PFSK-1 (cell line): Measurements from ENCODE around the gene TRIM17.

Experiments used
- POLR2AphosphoS5 ChIP-seq: IDR thresholded peaks from 2 replicates; pipeline ENCODE4 v1.6.1; 2012; ENCODE audit warnings: low read depth, mild to moderate bottlenecking, control low read depth, low read length, moderate library complexity
- REST ChIP-seq, 2 experiments: IDR thresholded peaks; 2 replicates each; pipeline versions ENCODE4 v1.6.1 to v1.8.0; 2011 to 2012; ENCODE audit warnings: low read depth in 2 of 2, low read length in 2 of 2, control low read depth in 1 of 2, inconsistent platforms in 1 of 2, mild to moderate bottlenecking in 1 of 2, moderate library complexity in 1 of 2; ENCODE audit not compliant: insufficient read depth in 1 of 2
- SIN3A ChIP-seq: IDR thresholded peaks from 2 replicates; pipeline ENCODE4 v1.6.1; 2012; ENCODE audit warnings: mild to moderate bottlenecking, low read length, moderate library complexity, borderline replicate concordance; ENCODE audit not compliant: insufficient read depth
- TAF1 ChIP-seq: IDR thresholded peaks from 2 replicates; pipeline ENCODE4 v1.6.1; 2012; ENCODE audit warnings: low read length, control low read depth, borderline replicate concordance; ENCODE audit not compliant: insufficient read depth

- TF ChIP-seq TAF1 (no peak), REST (IDR thresholded peaks at IDR 0.05; ENCODE audit: insufficient read depth in 1 of 2, low read depth in 2 of 2, low read length in 2 of 2) (no peak), POLR2AphosphoS5 (no peak), SIN3A (no peak)
These were observed 53.0 kb downstream of the TRIM17 start for GRCh38 chr1:228363686-228364067.
